GM18498 (cell line): Measurements from ENCODE around the gene LCLAT1.
A peak's percentile ranks its signal among the peaks of the same experiment; 100 is the strongest.

Experiments used
- ATAC-seq: cut with Tn5 transposase; IDR thresholded peaks from one replicate; pipeline ENCODE4 v1.9.1; 2021; ENCODE audit warnings: mild to moderate bottlenecking, moderate library complexity; ENCODE audit not compliant: unreplicated experiment

Gene LCLAT1

DNA sequence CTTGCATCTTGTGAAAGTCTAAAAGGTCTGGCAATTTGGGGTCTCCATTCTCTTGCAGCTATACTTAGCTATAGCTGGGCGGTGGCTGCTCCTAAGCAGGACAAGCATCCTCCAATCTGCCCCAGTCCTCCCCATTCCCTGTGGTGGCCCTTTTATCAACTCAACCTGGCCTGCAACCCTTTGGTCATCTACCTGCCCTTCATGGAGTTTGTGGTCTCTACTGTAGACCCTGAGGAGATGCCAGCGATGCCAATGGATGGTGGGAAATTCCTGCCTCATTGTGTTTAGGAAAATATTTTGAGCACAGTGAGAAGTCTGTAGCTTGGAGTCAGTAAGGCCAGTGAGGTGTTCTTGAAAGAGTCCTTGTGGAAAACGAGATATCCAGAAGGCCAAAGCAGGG is 216.8 kb downstream of the LCLAT1 start:
- no peak for ATAC-seq

DNA sequence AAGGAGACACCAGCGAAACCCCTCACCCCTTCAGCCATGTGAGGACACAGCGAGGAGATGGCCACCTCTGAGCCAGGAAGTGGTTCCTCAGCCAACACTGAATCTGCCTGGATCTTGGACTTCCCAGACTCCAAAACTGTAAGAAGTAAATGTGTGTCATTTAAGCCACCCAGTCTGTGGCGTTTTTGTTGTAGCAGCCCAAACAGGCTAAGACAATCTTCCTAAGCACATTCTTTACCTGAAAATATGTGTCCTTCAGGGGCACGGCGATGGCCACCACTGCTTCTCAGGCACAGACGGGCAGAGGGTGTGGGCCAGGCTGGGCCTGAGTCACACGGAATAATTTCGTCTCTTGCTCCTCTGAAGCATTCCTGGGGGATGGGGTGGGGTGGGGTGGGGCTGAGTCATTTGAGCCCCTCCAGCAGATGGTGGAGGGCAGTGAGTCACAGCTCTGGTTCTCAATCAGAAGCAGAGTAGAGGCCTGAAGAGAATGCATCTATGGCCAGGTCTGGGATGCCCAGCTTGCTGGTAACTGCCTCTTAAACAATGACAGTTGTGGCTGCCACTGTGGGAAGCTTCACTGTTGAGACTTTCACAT is 217.8 kb downstream of the LCLAT1 start:
- no peak for ATAC-seq

DNA sequence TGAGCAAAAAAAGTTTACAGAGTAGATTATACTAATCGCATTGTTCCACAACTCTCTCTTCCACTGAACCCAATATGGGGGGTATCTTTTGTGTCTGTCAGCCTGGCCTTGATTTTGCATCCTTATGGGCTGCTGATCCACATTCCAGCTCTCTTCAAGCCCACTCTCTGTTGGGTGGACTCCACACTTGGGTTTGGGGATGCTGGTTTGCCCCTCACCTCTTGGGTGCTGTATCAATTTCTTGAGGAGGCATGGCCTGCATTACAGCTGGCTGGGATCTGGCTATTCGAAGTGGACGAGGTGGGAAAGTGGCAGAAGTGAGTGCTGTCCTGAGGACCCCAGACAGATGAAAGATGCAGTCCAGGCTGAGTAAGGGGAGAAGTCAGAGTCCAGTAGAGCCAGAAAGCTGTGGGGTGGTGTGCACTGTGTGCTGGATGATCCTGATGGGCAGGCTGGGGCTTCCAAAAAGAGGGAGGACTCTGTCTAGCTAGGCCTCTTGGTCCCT is 218.8 kb downstream of the LCLAT1 start:
- ATAC-seq = no peak

GRCh38 chr2:30666266-30666874 is 219.3 kb downstream of the LCLAT1 start:
- peak; percentile 47 for ATAC-seq

DNA sequence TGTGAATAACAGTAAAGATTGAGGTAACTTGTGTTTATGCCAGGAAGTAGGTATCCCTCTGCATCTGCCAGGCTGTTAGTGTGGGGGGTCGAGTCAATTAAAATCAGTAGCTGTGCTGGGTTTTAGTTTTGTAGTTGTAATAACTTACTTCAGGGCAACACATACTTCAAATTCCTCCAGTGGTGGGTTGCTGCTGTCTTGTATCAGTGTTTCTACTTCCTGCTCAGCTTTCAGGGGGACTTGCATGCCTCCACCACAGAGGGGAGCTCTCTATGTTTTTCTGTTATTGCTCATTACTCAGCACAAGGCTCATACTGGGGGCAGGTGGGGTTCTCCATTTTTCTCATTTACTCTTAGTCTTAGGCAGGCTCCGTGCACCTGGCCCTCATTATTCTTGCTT is 223.4 kb downstream of the LCLAT1 start:
- ATAC-seq = no peak

DNA sequence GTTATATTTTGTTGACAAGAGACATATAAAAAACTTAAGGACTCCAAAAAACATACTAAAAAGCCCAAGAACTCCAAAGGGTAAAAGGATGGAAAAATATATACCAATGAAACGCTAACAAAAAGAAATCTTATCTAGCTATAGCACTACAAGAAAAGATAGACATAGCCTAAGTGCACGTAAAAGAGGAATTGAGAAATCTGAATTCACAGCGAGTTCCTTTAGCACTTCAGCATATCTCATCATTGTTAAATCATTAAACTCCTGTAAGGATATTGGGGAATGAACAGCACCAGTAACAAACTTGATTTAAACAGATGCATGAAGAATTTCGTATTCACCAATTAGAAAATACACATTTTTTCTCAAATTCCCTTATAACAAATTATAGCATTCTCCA is 226.1 kb downstream of the LCLAT1 start:
- no peak for ATAC-seq

GRCh38 chr2:30675758-30676157 is 228.7 kb downstream of the LCLAT1 start:
- no peak for ATAC-seq

- no peak for ATAC-seq
These were observed 230.2 kb downstream of the LCLAT1 start for GRCh38 chr2:30677231-30677630.

GRCh38 chr2:30677861-30678385 is 230.9 kb downstream of the LCLAT1 start:
- no peak for ATAC-seq

GRCh38 chr2:30678410-30679137 is 231.5 kb downstream of the LCLAT1 start:
- no peak for ATAC-seq

GRCh38 chr2:30679426-30680088 is 232.5 kb downstream of the LCLAT1 start:
- ATAC-seq = no peak

- ATAC-seq = no peak
These were observed 233.1 kb downstream of the LCLAT1 start for GRCh38 chr2:30680121-30680520.

DNA sequence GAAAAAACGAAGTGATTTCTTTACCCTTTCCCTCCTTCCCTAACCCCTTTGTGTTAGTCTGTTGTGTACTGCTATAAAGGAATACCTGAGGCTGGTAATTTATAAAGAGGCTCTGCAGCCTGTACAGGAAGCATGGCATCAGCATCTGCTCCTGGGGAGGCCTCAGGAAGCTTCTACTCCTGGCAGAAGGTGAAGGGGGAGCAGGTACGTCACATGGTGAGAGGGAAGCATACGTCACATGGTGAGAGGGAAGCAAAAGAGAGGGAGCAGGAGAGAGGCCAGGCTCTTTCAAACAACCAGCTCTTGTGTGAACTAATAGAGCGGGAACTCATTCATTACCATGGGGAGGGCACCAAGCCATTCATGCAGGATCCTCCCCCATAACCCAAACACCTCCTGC is 234.0 kb downstream of the LCLAT1 start:
- ATAC-seq = no peak

DNA sequence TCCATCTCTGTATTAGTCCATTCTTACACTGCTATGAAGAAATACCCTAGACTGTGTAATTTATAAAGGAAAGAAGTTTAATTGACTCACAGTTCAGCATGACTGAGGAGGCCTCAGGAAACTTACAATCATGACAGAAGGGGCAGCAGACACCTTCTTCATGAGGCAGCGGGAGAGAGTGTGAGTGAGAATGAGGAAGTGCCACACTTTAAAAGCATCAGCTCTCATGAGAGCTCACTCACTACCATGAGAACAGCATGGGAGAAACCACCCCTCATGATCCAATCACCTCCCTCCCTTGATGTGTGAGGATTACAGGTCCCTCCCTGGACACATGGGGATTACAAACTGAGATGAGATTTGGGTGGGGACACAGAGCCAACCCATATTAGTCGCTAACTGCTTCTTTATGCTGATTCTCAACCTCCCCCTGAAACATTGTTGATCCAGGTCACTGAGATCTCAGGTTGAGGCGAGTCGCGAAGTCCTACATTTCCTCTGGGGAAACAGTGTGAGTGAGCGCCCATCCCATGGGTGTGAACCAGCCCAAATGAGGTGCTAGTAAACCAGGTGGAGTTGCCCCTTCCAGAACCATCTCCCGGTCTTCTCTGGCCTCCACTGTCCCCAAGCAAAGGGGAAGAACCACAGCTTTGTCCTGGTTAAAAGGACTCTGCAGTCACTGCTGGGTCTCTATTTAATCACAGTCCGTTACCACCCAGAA is 236.3 kb downstream of the LCLAT1 start:
- ATAC-seq = no peak

- ATAC-seq = no peak
These were observed 237.0 kb downstream of the LCLAT1 start for GRCh38 chr2:30684026-30684425.

DNA sequence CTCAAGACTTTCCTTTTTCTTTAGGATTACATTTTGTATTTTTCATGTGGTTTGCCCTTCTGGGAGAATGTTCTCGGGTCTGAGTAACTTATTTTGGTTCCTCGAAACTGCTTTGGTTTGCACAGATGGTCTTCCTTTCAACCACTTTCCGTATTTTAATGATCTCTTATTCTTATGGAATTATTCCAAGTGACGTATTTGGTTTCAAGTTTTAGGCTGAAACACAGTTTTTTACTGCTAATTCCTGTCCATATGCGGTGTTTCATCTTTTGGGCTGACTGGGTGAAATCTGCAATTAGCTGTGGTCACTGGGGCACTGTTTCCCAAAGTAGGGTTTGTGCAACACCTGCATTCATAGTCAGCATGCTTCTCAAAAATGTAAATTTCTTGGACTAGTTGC is 237.5 kb downstream of the LCLAT1 start:
- no peak for ATAC-seq

DNA sequence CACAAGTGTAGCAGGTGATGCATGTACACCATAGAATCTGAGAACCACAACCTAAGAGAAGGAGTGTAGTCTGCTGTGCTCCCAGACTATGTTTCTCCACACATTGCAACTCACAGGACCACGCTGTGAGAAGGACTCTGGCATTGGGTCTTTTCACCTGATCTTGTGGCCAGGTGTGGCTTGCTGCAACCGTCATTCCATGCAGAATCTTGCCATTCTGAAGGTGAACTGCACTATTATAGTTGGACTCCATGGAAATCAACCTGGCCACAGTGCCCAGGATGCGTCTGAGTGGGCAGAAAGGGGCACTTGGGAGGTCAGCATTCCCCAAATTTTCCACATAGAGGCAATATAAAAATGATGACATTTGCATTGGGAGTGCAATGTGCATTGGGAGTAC is 237.9 kb downstream of the LCLAT1 start:
- no peak for ATAC-seq

DNA sequence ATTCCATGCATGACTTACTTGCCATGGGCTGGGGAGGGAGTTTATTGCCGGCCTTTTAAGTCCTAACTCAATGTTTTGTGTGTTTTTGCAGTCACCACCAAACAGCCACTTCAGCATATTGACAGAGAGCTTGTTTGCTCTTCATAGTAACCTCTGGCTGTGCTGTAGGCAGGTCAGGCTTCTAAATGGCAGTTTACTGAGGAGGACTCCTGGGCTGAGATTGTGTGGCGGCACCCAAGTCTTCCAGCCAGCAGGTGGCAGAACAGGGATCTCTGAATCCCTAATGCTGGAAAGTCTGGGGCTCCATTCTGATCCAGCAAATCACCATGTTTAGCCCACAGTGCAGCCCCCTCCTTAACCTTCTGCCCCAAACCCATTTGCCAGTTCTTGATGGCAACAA is 239.0 kb downstream of the LCLAT1 start:
- ATAC-seq = no peak

- ATAC-seq = no peak
These were observed 239.6 kb downstream of the LCLAT1 start for GRCh38 chr2:30686669-30687068.

- ATAC-seq = no peak
These were observed 241.9 kb downstream of the LCLAT1 start for GRCh38 chr2:30688956-30689401.
